GM19395 (cell line): ENCODE results near the gene KCNV2.

Experiments used
- ATAC-seq: cut with Tn5 transposase; IDR thresholded peaks from one replicate; pipeline ENCODE4 v1.9.1; 2021; ENCODE audit warnings: mild to moderate bottlenecking, moderate library complexity; ENCODE audit not compliant: unreplicated experiment

Gene KCNV2

GRCh38 chr9:2758162-2758897, 41.0 kb downstream of the KCNV2 start:
- no peak for ATAC-seq

GRCh38 chr9:2758898-2759510, 41.7 kb downstream of the KCNV2 start:
- no peak for ATAC-seq

DNA sequence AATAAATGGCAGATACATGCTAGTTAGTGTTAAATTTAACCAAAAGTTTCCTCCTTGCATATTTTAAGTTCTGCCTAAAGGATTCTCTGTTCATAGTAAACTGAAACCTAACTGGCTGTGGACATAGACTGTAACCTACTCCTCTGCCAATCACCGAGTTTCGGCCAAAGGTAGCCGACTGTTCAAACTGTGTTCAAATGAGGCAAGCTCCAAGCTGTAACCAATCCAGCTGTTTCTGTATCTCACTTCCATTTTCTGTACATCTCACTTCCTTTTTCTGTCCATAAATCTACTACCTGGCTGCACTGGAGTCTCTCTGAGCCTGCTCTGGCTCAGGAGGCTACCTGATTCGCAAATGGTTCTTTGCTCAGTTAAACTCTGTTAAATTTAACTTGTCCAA, 44.1 kb downstream of the KCNV2 start:
- ATAC-seq = peak; percentile 91

- ATAC-seq = peak; percentile 55
Measured at GRCh38 chr9:2764353-2764752, 47.0 kb downstream of the KCNV2 start.

DNA sequence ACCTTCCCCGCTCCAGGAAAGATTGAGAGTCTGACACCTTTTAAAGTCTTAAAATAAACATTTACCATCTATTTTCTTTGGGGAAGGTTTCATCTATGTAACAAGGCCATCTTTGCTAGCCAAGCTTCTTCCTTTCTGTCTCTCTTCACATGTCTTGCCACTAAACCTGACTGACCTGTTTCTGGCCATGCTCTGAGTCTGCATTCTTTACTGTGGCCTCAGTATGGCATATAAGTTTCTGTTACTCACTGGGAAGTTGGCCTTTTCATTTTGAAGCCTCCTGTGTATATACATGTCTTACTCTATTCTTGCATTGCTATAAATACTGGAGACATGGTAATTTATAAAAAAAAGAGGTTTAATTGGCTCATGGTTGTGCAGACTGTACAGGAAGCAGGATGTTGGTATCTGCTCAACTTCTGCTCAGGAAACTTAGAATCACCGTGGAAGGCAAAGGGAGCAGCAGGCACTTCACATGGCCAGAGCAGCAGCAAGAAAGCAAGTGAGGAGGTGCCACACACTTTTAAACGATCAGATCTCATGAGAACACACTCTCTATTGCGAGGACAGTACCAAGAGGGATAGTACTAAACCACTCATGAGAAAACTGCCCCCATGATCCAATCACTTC, 48.1 kb downstream of the KCNV2 start:
- no peak for ATAC-seq

DNA sequence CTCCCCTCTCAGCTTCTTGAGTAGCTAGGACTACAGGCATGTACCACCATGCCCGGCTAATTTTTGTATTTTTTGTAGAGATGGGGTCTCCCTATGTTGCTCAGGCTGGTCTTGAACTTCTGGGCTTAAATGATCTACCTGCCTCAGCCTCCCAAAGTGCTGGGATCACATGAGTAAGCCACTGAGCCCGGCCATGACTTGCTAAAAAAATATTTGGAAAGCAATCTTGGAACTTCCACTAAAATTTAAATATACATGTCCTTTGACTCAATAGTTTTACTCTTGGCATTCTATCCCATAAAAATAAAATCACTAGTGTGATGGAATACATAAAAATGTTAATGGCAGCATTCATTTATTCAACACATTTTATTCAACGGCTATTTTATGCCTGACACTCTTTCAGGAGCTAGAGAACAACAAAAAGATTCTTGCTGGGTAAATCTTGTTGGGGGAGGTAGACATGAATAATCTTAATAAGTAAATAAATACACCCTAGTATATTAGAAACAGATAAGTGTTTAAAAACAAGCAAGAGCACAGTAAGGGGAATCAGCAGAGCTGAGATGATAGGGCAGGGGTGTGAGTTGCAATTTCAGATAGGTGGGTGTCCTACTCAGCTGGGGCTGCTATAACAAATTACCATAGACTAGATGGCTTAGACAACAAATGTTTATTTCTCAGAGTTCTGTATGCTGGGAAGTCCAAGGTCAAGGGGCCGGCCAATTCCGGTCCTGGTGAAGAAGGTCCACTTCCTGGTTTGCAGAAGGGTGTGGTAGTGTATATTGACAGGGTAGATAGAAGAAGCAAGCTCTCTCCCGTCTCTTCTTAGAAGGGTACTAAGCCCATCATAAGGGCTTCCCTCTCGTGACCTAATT, 50.7 kb downstream of the KCNV2 start:
- no peak for ATAC-seq

DNA sequence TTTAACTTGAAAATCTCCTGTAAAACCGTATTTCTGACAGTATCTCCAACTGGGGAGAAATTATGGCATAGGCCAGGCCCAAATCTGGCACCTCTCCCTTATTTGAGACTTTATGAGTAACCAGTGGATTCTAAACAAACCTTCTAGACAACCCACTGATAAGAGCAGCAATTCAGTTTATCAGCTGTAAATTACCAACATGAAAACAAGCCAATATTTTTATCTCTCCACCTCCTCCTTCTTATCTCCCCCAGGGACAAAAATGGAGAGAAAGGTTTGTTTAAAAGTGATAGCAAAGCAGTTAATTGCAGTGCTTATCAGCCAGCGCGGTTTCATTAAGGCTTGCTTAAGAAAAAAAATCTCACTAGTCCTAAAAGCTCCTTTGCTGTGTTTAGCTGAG, 53.8 kb downstream of the KCNV2 start:
- ATAC-seq = no peak

GRCh38 chr9:2771661-2772060, 54.4 kb downstream of the KCNV2 start:
- no peak for ATAC-seq

DNA sequence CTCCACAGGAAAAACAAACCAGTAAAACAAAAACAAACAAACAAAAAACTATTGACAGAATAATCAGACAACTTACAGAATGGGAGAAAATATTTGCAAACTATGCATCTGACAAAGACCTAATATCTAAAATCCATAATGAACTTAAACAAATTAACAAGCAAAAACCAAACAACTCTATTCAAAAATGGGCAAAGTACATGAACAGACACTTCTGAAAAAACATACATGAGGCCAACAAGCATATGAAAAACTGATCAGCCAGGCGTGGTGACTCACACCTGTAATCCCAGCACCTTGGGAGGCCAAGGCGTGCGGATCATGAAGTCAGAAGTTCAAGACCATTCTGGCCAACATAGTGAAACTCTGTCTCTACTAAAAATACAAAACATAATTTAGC, 60.1 kb downstream of the KCNV2 start:
- ATAC-seq = no peak

DNA sequence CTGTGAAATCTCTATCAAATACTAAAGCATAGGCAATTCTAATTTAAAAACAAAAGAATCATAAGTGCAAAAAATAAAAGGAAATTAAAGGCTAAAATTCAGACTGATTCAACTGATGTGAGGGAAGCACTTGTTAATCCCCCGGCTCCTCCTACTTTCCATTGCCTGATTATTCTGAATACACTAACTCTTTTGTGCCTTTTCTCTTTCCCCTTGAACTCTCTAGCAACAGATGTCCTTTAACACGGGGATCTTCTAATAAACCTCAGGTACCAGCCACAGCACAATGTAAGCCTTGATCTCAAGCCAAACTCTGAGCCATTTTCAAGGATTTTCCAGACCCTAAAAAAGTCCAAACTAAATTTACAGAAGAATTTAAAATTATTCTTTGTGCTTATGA, 61.5 kb downstream of the KCNV2 start:
- no peak for ATAC-seq
